AG09309 (cell line): ENCODE data around the gene FGF14.

ENCODE experiments used
- DNase-seq: peaks from one replicate; pipeline ENCODE4 v3.0.0-alpha.2; 2010; ENCODE audit warnings: low read depth
- H3K4me3 ChIP-seq: 2 replicates; pipeline ENCODE4 v1.5.1; 2011; ENCODE audit warnings: mild to moderate bottlenecking, low read depth, low read length, moderate library complexity; ENCODE audit not compliant: control insufficient read depth
- TF ChIP-seq, protein P1 (sequence below): IDR thresholded peaks from 2 replicates; pipeline ENCODE4 v1.5.1; 2011; ENCODE audit warnings: mild to moderate bottlenecking, low read depth, low read length, inconsistent platforms; ENCODE audit not compliant: insufficient read depth, control insufficient read depth; ENCODE audit errors: missing control alignments

The FGF14 gene

DNA sequence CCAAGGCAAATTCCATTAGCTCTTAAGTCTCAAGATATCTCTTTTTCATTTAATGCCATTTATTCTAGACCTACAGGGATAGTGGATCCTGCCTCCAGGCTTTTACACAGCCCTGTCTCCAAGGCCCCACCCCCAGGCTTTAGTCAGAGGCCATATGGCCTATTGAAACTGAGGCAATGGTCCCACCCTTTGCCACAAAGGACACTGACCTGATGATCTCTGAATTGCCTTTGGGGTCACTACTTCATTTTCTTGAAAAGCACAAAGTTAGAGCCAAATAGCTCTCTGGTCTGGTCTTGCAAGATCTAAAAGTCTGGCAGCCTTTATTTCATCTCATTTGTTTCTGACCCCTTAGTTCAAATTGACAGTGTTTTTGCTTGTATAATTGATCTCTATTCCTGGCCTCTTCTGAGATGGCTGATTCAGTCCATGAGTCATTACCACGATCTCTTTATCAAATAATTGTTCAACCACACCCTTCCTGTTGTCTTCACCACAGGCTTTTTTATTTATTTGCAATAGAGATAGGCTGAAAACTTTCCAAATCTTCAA, 209.8 kb downstream of the FGF14 start:
- no peak for DNase-seq
- TF ChIP-seq, protein P1, sequence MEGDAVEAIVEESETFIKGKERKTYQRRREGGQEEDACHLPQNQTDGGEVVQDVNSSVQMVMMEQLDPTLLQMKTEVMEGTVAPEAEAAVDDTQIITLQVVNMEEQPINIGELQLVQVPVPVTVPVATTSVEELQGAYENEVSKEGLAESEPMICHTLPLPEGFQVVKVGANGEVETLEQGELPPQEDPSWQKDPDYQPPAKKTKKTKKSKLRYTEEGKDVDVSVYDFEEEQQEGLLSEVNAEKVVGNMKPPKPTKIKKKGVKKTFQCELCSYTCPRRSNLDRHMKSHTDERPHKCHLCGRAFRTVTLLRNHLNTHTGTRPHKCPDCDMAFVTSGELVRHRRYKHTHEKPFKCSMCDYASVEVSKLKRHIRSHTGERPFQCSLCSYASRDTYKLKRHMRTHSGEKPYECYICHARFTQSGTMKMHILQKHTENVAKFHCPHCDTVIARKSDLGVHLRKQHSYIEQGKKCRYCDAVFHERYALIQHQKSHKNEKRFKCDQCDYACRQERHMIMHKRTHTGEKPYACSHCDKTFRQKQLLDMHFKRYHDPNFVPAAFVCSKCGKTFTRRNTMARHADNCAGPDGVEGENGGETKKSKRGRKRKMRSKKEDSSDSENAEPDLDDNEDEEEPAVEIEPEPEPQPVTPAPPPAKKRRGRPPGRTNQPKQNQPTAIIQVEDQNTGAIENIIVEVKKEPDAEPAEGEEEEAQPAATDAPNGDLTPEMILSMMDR, result no peak
- no peak overlapping the region for H3K4me3 ChIP-seq

- no peak overlapping the region for H3K4me3 ChIP-seq
- TF ChIP-seq, protein P1, result no peak
- DNase-seq, result no peak
Measured at GRCh38 chr13:102190930-102191329, 210.9 kb downstream of the FGF14 start.

DNA sequence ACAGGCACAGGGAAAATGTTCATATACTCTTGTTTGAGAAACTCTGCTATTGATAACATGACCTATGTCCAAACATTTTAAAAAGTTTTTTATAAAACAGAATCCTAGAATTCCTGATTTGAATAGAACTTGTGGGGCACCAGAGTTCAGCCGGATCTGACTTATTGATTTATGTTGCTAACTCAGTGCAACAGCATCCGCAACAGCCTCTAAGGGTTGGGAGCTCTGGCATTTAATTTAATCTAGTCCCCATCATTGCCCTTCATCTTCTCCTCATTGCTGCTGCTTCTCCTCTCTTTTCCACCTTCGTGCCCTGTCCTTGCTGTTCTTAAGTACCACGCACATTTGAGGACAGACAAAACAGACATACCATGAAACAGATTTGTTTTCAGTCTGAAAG, 214.5 kb downstream of the FGF14 start:
- no peak for DNase-seq
- H3K4me3 ChIP-seq, result no peak overlapping the region
- TF ChIP-seq, protein P1, result no peak

DNA sequence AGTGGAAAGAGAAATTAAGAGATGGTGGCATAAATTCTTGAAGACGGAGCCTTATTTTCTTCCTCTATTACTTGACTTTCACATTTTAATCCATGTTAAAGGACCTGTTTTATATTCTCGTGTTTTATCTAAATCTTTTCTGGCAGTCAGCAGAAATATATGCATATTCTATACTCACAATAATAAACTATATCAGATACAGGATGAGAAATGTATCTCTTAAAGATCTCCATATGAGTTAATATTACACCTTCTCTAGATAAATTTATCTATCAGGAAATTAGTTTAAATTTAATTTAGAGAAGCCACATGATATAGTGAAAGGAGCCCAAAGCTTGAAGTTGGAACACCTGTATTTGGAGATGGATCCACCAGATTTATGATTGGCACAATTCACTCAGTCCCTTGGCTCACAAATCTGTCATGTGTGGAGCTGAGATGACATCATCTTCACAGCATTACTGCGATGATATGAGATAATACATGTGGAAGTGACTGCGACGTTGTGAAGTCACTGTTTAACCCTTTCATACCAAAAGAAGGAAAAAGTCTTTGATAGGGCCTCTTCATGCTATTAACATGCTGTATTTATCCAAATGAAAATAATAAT, 216.4 kb downstream of the FGF14 start:
- no peak for DNase-seq
- TF ChIP-seq, protein P1, result no peak

GRCh38 chr13:102183509-102184182, 218.2 kb downstream of the FGF14 start:
- no peak overlapping the region for H3K4me3 ChIP-seq
- no peak for DNase-seq
- TF ChIP-seq, protein P1, result no peak

More for the DNA sequence above, 216.4 kb downstream of the FGF14 start:
- no peak overlapping the region for H3K4me3 ChIP-seq

DNA sequence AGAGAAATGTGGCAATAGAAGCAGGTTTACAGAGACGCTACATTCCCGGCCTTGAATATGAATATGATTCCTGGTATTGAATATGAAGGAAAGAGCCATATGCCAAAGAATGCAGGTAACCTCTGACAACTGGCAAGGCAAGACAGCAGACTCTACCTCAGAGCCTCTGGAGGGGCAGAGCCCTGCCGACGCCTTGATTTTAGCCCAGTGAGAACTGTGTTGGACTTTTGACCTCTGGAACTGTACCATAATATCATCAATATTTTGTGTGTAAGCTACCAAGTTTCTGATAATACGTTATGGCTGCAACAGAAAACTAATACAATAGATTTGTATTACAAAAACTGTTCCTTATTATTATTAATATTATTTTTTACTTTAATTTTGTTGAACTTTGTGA, 219.7 kb downstream of the FGF14 start:
- DNase-seq, result no peak
- TF ChIP-seq, protein P1, result no peak
- H3K4me3 ChIP-seq, result no peak overlapping the region
